ENCODE measurements around the gene TAF15.

The TAF15 gene

DNA sequence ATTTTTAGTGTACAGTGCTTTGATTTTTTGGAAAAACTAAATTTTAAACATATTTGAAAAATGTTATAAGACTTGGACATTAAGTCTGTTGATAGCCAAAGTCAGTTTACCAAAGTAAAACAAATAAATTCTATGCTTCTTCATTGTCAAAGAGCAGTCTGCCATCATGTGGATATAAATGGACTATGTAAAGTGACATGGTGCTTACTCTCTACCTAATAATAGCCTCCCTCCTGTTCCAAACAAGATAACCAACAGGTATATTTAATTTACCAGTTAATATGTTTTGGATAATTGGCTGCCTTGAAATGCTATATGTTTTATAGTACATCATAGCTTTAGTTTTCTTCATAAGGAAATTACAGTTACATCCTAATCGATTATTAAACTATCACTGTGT, 15.9 kb downstream of the TAF15 start:
- no peak for DNase-seq

DNA sequence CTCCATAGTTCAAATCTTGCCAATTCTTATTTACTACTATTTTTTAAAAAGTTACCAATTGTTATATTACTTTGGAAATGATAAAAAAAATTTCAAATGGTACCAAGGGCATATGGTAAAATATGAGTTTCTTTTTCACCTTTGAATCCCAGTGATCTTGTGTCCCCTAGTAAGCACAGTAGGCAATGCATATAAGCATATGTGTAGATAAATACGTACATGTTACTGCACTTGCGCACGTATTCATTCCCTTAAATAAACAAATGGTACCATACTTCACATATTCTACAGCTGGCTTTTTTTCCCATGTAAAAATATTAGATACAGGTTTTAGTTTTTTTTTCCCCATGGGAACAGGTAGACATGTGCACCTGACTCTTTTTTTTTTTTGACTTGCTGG, 31.8 kb downstream of the TAF15 start:
- DNase-seq = no peak

DNA sequence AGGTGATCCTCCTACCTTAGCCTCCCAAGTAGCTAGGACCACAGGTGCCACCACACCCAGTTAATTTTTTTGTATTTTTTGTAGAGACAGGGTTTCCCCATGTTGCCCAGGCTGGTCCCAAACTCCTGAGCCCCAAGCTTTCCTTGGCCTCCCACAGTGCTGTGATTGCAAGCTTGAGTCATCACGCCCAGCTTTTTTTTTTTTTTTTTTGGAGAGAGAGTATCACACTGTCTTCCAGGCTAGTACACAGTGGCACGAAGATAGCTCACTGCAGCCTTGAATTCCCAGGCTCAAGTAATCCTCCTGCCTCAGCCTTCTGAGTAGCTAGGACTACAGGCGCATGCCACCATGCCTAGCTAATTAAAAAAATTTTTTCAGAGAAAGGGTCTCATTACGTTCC, 32.2 kb downstream of the TAF15 start:
- DNase-seq = no peak

DNA sequence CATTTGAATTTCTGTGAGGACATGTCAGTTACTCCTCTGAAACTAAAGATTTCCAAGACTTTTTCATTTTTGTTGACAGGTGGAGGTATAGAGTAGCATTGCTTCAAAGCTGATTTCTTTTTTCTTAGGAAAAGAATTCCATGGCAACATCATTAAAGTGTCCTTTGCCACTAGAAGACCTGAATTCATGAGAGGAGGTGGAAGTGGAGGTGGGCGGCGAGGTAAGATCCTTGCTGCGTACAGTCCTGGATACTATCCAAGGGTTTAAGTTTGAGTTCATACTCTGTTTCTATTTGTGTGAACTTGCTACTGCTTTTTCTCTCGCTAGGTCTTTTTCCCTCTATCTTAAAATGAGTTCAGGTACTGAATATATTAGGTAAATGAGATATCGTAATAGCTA, 33.0 kb downstream of the TAF15 start:
- no peak for DNase-seq

DNA sequence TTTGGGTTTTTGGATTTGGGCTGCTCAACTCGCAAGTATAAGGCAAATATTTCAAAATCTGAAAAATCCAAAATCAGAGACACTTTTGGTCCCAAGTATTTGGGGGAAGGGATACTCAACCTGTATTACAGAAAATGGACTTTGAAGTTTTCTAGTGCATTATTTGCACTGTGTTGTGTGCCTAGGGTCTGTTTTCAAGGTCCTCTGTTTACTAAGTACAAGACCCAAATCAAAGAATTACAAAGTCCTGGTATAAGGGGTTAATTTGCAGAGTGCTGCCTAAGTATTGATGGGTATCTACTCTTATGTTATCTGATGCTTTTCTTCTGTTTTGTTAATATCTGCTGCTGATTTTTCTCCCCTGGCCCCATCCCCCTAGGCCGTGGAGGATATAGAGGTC, 34.4 kb downstream of the TAF15 start:
- no peak for DNase-seq

DNA sequence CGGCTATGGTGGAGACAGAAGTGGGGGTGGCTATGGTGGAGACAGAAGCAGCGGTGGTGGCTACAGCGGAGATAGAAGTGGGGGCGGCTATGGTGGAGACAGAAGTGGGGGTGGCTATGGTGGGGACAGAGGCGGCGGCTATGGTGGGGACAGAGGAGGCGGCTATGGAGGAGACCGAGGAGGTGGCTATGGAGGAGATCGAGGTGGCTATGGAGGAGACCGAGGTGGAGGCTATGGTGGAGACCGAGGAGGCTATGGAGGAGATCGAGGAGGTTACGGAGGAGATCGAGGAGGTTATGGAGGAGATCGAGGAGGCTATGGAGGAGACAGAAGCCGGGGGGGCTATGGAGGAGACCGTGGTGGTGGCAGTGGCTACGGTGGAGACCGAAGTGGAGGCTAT, 35.3 kb downstream of the TAF15 start:
- DNase-seq = no peak

DNA sequence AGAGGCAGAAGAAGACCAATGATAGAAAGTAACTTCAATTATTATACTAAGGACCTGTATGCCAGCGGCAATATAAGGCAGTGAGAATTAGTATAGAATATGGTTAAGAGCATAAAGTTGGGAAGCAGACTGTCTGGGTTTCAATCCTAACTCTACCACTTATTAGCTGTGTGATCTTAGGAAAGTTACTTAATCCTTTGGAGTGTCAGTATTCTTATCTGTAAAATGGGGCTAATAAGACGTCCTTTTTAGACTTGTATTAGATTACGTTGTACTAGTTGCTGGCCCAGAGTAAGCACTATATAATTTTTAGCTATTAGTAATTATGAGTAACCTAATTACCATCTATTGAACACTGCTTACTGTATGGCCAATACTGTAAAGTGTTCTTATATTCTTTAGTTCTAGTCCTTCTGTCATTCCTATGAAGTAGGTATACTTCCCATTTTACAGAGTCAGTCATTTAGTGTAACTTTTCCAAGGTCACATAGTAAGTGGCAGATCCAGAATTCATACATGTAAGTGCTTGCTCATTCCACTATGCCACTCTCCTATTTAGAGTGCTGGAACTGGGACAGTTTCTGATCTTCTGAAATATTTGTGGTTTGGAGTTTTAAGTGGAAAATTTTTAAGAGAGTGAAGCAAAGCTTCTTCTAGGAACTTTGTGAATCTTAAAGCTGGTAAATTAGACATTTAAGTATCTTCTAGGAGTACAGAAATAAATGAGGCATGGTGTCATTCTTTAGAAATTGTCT, 36.9 kb downstream of the TAF15 start:
- no peak for DNase-seq

DNA sequence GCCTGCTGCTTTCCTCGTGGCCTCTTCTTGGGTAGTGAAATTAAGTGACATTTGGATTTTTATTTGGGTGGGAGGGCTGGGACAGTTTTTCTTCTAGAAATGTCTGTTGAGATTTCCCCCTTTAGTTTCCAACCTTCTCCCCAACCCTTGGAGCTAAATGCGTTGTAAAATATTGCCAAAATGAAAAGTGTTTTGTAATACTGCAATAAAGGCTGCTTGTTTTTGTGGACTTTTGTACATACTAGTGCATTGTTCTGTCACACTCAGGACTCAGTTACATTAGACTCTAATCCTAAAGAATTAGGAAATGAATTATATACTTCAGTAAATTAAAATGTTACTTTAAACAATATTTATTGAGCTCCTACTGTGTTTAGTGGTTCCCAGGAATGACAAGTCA, 37.7 kb downstream of the TAF15 start:
- no peak for DNase-seq

DNA sequence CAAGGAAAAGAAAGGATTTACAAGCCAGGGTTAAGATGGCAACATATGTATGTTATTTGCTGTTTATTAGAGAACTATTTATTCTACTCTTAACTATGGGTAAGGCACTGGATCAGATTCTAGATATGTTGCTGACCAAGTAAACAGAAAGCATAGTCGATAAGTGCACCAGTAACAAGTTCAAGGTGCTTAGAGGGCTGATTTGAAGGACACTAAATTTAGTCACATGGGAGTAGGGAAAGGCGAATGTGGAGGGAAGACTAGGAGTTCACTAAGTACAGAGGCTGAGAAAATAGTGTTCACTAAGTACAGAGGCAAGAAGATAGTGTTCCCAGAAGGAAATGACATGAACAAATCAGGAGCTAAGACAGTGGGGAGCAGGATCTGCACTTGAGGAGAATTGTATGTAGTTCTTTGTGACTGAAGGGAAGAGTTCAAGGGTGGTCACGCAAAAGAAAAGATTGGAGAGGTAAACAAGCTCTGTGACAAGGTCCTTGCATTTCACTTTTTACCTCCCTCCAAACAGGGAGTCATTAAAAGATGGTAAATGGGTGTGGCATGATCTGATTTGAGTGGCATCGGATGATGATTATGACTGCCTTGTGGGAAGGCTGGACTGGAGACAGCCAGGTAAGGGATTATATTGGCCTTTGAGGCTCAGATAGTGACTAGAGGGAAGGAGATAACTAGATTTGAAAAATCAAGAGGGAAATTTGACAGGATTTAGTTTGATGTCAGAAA, 38.5 kb downstream of the TAF15 start:
- DNase-seq = no peak

DNA sequence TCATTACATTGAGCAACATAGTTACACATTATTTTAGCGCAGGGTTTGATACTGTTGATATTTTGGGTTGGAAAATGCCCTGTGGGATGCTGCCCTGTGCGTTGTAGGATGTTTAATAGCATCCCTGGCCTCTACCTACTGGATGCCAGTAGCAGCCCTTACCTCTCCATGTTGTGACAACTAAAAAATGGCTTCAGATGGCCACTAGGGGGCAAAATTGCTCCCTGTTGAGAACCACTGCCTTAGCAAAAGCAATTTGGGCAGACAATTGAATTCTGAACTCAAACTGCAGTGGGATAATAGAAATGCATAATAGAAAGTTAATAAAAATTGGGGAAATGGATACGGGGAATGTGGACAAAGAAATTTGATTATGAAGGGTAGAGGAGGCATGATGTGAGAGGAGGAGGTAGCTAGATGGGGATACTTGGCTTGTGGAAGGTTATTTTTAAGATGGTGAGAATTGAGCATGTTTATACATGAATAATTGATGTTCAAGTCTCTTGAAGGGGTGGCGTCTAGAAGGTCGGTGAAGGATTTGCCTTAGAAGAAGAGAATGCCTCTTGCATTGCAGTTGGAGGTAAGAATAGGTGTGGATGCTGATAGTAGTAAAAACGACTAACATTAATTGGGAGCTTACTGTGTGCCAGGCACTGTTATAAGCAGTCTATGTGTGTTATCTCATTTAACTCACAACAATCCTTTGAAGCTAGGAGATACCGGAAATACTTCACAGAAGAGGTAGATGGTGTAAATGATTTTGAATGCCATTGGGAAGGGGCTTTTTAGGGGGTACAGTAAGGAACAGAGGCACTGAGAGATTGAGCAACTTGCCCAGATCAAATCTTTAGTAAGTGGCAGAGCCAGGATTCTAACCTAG, 40.4 kb downstream of the TAF15 start:
- DNase-seq = no peak

DNA sequence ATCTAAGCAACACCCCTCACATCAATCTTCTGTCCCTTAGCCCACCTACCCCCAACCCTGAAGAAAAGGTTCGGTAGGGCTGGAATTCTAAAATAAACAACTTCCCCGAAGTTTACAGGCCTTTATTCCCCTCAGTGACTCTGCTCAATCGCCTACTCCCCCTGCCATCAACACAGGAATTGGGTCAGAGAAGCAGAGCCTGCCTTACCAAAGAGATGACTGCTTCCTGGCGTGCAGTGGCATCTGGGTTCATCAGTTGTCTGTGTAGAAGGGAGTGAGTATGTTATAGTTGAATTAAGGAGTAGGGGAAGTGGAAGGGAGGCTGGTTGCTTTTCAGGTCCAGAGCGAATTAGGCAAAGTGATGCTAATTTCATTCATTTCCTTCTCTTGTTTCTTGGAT, 46.7 kb downstream of the TAF15 start:
- DNase-seq = no peak

DNA sequence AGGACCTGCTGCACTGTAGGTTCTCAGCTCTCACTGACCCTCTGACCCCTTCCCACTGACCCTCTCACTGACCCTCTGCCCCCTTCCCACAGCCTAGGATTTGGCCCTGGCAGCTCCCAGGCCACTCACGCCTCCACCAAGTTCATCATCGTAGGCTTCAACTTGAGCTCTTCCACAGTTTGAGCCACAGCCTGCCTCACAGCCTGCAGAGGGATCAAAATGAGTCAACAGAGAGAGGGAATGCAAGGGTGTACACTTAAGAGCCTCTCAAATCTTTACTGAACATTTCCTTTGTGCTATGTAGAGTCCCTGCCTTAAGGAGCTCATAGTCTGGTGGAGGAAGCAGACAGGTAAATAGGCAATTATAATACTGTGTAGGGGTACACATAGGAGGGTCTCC, 47.3 kb downstream of the TAF15 start:
- DNase-seq = no peak

DNA sequence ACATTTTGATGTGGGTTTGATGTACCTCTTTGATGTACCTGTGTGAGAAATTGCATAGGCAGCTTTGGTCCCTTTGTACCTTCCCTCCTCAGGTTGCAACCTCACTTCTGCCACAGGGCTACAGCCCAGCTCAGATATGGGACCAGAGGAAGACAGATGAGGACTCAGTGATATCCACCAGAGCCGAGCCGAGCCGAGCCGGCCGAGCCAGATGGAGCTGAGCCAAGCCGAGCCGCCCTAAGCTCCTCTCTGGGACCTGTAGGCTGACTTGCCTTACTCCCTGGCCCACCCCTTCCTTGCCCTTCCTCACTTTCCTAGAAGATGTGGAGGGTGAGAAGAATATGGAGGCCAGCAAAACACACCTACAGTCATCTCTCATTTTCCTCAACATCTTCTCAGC, 55.6 kb downstream of the TAF15 start:
- DNase-seq = no peak

DNA sequence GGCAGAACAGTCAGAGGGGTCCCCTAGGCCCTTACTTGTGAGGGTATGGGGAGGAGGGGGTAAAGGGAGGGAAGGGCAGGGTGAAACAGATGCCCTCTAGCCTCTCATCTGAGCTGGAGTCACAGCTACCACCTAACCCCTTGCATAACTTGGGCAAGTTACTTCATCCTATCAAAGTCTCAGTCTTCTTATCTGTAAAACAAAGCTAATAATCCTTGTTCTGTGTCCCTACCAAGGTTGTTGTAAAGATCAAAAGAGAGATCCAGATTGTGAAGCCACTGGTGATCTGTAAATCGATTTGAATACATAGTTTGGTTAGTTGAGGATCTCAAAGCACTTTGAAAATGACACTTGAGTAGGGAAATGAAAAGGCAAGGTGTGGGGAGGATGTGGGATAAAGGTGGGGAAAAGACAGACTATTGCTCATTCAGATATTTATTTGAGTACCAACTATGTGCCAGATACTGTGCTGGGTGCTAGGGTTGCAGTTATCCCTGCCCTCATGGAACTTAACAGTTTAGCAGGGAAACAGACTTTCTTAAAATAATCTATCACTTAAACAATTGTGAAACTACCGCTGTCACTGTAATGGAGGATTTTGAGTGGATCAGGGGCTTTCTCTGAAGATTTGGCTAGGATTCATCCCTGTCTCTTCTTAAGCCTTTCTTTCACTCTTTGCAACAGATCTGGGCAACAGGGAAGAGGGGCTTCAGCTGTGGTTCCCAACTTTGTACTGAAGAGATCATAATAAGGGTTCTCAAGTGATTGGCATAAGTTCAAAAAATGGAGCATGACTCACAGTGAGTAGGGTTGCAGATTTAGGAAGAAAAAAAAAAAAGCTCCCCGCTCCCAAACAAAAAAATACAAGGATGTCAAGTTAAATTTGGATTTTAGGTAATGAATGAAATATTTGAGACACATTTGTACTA, 56.4 kb downstream of the TAF15 start:
- DNase-seq = no peak

DNA sequence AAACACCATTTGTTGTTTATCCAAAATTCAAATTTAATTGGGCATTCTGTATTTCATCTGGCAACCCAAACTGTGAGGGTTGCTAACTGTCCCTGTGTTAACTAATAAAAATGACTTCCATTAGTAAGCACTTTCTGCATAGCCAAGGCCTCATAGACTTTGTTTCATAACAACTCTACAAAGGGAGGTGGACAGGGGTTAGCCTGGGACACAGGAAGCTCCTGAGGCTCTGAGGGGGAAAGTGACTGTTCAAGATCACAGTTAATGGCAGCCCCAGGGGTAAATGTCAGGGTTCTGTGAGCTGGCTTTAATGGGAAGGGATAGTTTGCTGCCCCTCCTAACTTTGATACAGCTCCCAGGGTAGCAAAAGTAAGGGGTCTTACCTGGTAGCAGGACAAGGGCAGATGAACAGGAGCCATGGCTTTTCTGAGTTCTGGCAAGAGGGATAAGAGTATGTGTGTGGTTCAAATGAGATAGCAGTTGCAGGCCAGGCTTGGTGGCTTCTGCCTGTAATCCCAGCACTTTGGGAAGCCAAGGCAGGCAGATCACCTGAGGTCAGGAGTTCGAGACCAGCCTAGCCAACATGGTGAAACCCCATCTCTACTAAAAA, 57.2 kb downstream of the TAF15 start:
- DNase-seq = no peak

DNA sequence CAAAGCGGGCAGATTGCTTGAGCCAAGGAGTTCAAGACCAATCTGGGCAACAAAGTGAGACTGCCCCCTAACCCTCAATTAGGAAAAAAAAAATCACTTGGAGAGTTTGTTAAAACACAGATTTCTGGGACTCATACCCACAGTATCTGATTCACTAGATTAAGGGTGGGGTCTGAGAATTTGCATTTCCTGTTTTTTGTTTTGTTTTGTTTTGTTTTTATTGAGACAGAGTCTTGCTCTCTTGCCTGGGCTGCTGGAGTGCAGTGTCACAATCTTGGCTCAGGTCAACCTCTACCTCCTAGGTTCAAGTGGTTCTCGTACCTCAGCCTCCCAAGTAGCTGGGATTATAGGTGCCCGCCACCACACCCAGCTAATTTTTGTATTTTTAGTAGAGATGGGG, 58.3 kb downstream of the TAF15 start:
- no peak for DNase-seq

DNA sequence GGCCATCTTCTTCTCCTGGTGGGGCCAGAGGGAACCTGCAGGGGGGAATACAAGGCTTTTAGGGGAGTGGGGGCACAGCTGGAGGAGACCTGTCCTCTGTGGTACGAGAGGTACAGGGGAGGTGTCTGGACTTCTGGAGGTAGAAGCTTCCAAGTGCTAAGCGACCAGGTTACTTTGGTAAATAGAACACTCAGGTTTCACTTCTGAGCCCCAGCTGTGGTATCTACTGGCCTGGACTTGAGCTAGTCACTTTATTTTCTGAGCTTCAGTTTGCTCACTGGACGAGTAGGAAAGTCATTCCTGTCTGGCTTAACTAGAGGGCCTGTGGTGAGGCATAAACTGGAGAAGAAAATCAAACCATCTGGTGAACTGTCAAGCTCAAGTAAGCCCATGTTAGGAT, 59.5 kb downstream of the TAF15 start, which contains the start of gene HEATR9:
Gene HEATR9 (minus strand): TSS at position 155 of the 400 bp plus-strand sequence. CDS start 149 bp downstream, at position 6.
- no peak for DNase-seq

DNA sequence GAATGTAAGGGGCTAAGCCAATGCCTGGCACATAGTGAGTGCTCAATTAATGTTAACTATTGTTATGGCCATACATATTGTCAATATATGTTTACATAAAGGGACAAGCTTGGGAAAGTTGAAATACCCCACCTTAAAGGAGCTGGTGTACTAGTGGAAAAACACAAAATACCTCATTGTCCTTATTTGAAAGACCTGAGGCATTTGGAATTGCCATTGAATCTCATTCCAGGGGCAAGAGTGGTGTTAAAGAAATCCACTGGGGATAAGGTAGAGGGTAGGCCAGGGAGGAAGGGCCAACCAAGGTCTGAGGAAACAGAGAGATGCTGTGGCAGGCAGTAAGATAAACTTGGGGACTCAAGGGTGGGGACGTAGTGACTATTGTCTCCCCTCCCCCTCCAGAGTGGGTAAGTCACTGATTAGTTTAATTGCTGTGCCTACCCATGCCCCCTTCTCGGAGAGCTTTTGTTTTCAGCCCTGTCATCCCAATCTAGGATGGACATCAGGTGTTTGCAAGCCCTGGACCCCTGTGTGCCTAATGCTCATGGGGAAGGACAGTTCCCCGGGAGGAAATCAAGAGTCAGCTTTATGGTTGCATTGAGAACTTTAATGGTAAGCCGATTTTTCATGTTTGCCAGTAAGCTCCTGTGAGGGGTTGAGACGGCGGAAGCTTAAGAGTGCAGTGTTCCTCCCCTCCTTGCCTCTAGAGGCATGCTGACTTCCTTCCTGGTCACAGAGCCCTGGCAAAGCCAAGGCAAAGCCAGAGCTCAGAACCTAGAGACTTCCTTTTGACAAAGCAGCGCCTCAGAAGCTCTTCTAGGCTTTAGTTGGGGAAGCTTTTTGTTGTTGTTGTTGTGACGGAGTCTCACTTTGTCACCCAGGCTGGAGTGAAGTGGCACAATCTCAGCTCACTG, 61.9 kb downstream of the TAF15 start:
- DNase-seq = no peak

DNA sequence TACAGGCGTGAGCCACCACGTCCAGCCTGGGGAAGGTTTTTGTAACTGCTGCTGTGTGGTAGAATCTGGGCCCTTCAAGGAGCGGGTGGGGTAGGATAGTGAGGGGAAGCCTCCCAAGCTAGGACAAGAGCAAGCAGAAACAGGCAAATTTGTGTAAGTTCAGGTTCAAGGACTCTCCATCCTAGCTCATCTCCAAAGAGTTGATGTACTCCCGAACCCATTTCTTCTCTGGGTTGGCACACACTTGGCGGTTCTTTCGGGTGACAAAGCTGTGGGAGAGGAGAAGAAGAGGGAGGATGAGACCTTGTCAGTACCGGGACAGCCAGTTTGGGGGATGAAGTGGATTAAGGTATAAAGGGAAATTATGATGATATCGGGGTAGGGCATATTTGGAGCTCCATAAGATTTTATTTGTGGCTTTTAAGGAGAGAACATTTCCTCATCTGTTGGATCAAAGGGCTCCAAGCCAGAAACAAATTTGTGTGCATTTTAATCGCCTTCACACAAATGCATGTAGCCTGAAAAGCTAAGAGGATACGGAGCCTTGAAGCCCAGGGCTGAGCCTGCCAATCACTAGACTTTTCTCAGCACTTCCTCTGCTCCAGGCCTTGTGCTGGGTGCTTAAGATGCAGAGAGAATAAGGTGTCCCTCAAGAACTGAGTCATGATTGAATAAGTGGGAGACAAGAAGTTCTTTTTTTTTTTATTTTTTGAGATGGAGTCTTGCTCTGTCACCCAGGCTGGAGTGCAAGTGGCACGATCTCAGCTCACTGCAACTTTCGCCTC, 63.1 kb downstream of the TAF15 start:
- no peak for DNase-seq
